H1 (cell line): ENCODE measurements around the gene UPK2.

Experiments used
- CEBPB ChIP-seq: IDR thresholded peaks from 2 replicates; pipeline ENCODE4 v1.6.1; 2012; ENCODE audit warnings: low read depth, low read length
- EGR1 ChIP-seq: IDR thresholded peaks from 2 replicates; pipeline ENCODE4 v1.6.1; 2011; ENCODE audit warnings: low read depth, low read length, borderline replicate concordance
- EZH2 ChIP-seq: fragments of 200-600 bp; sonication (generic); IDR thresholded peaks from 2 replicates; pipeline ENCODE4 v1.7.1; 2012; ENCODE audit warnings: low read depth, mild to moderate bottlenecking, moderate library complexity, low read length, inconsistent platforms; ENCODE audit not compliant: severe bottlenecking
- FOSL1 ChIP-seq: IDR thresholded peaks from 2 replicates; pipeline ENCODE4 v1.6.1; 2011; ENCODE audit warnings: mild to moderate bottlenecking, low read depth, low read length, moderate library complexity; ENCODE audit not compliant: insufficient read depth
- JUND ChIP-seq: IDR thresholded peaks from 2 replicates; pipeline ENCODE4 v1.6.1; 2011; ENCODE audit warnings: mild to moderate bottlenecking, improper control_type of control experiment, low read length
- POLR2A ChIP-seq, 2 experiments: IDR thresholded peaks; 1 replicate in 1 of 2; 2 replicates in 1 of 2; pipeline ENCODE4 v1.6.1; 2011; ENCODE audit warnings: low read depth in 2 of 2, low read length in 2 of 2, mild to moderate bottlenecking in 2 of 2; ENCODE audit errors: control extremely low read depth in 1 of 2
- POLR2AphosphoS5 ChIP-seq: IDR thresholded peaks from 2 replicates; pipeline ENCODE4 v1.6.1; 2011; ENCODE audit warnings: low read depth, low read length
- RFX5 ChIP-seq: IDR thresholded peaks from 2 replicates; pipeline ENCODE4 v1.6.1; 2011; ENCODE audit warnings: low read depth, low read length, improper control_type of control experiment, borderline replicate concordance
- YY1 ChIP-seq: IDR thresholded peaks from 2 replicates; pipeline ENCODE4 v1.6.1; 2011; ENCODE audit warnings: low read depth, mild to moderate bottlenecking, low read length
- TF ChIP-seq, protein P1 (sequence below), 3 experiments: IDR thresholded peaks; 1 replicate in 2 of 3; 2 replicates in 1 of 3; pipeline versions ENCODE4 v1.5.1 to v1.6.1; 2011; ENCODE audit warnings: low read length in 3 of 3, mild to moderate bottlenecking in 3 of 3, inconsistent platforms in 2 of 3, low read depth in 1 of 3, moderate library complexity in 1 of 3; ENCODE audit not compliant: insufficient read depth in 1 of 3; ENCODE audit errors: control extremely low read depth in 1 of 3

- TF ChIP-seq, protein P1, sequence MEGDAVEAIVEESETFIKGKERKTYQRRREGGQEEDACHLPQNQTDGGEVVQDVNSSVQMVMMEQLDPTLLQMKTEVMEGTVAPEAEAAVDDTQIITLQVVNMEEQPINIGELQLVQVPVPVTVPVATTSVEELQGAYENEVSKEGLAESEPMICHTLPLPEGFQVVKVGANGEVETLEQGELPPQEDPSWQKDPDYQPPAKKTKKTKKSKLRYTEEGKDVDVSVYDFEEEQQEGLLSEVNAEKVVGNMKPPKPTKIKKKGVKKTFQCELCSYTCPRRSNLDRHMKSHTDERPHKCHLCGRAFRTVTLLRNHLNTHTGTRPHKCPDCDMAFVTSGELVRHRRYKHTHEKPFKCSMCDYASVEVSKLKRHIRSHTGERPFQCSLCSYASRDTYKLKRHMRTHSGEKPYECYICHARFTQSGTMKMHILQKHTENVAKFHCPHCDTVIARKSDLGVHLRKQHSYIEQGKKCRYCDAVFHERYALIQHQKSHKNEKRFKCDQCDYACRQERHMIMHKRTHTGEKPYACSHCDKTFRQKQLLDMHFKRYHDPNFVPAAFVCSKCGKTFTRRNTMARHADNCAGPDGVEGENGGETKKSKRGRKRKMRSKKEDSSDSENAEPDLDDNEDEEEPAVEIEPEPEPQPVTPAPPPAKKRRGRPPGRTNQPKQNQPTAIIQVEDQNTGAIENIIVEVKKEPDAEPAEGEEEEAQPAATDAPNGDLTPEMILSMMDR (IDR thresholded peaks at IDR 0.05; ENCODE audit: control extremely low read depth in 1 of 3, insufficient read depth in 1 of 3, low read depth in 1 of 3, low read length in 3 of 3), result no peak
- TF ChIP-seq POLR2A (IDR thresholded peaks at IDR 0.05; ENCODE audit: control extremely low read depth in 1 of 2, low read depth in 2 of 2, low read length in 2 of 2), result no peak
- no peak for TF ChIP-seq FOSL1
- TF ChIP-seq EZH2, result no peak
- no peak for TF ChIP-seq EGR1
- no peak for TF ChIP-seq CEBPB
- no peak for TF ChIP-seq YY1
- no peak for TF ChIP-seq POLR2AphosphoS5
- no peak for TF ChIP-seq RFX5
- no peak for TF ChIP-seq JUND
Measured at GRCh38 chr11:118998388-118998717, 42.3 kb downstream of the UPK2 start.
